OCI-LY7 (cell line): ENCODE results near the gene ADGRG6.
"Not testable (repeated sequence)": the region's sequence is repeated elsewhere in the genome, so short reads cannot be mapped to it uniquely, and the experiment has no call there.

Experiments used
- EZH2phosphoT487 ChIP-seq: fragments of 200-600 bp; sonication (generic); IDR thresholded peaks from 2 replicates; pipeline ENCODE4 v1.6.1; 2018; ENCODE audit warnings: low read depth, borderline replicate concordance, mild to moderate bottlenecking, mixed run types, antibody characterized with exemption, low read length, moderate library complexity, mixed read lengths
- TF ChIP-seq, protein P1 (sequence below): fragments of 200-600 bp; sonication (generic); conservative IDR thresholded peaks from 2 replicates; pipeline ENCODE4 v1.5.1; 2014; ENCODE audit warnings: mild to moderate bottlenecking, antibody characterized with exemption, low read length, moderate library complexity, mixed read lengths

GRCh38 chr6:142454848-142455247, 153.0 kb downstream of the ADGRG6 start:
- TF ChIP-seq, protein P1, sequence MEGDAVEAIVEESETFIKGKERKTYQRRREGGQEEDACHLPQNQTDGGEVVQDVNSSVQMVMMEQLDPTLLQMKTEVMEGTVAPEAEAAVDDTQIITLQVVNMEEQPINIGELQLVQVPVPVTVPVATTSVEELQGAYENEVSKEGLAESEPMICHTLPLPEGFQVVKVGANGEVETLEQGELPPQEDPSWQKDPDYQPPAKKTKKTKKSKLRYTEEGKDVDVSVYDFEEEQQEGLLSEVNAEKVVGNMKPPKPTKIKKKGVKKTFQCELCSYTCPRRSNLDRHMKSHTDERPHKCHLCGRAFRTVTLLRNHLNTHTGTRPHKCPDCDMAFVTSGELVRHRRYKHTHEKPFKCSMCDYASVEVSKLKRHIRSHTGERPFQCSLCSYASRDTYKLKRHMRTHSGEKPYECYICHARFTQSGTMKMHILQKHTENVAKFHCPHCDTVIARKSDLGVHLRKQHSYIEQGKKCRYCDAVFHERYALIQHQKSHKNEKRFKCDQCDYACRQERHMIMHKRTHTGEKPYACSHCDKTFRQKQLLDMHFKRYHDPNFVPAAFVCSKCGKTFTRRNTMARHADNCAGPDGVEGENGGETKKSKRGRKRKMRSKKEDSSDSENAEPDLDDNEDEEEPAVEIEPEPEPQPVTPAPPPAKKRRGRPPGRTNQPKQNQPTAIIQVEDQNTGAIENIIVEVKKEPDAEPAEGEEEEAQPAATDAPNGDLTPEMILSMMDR: not testable (repeated sequence)
- not testable (repeated sequence) for TF ChIP-seq EZH2phosphoT487
